Ovary (tissue), 3 donors: ENCODE data around the gene SPRR5.

Experiments used
- EP300 ChIP-seq: sonication (generic); formaldehyde crosslinking; IDR thresholded peaks from one replicate; pipeline ENCODE4 v1.6.1; 2017; ENCODE audit warnings: antibody characterized with exemption
- TF ChIP-seq, protein P1 (sequence below), 3 donors: fragments of 450-650 bp in 2 of 3; fragments of 200-600 bp in 1 of 3; IDR thresholded peaks; one replicate each; pipeline versions ENCODE4 v1.5.1 to v1.8.0; 2016 to 2022; ENCODE audit warnings: antibody characterized with exemption in 3 of 3, mild to moderate bottlenecking in 1 of 3
- donor health status: DM: no; HTN: no; CAD: no.

DNA sequence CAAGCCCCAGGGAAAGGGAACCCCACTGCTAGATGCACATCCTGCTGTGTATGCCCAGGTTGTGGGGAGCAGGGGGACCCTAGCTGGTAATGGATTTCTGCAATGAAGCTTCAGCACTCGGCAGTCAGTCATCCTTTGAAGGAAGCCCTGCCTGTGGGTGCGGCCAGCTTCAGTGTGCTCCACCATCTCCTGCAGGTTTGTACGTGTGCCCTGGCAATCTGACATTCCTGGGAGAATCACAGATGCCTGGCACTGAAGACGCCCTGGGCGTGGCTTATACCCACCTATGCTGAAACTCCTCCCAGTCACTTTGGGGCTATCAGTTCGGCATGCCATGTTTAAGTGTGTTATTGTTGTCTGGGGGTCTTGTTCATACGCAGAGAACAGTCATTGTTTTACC lies 6.8 kb downstream of the SPRR5 start:
- TF ChIP-seq, protein P1, sequence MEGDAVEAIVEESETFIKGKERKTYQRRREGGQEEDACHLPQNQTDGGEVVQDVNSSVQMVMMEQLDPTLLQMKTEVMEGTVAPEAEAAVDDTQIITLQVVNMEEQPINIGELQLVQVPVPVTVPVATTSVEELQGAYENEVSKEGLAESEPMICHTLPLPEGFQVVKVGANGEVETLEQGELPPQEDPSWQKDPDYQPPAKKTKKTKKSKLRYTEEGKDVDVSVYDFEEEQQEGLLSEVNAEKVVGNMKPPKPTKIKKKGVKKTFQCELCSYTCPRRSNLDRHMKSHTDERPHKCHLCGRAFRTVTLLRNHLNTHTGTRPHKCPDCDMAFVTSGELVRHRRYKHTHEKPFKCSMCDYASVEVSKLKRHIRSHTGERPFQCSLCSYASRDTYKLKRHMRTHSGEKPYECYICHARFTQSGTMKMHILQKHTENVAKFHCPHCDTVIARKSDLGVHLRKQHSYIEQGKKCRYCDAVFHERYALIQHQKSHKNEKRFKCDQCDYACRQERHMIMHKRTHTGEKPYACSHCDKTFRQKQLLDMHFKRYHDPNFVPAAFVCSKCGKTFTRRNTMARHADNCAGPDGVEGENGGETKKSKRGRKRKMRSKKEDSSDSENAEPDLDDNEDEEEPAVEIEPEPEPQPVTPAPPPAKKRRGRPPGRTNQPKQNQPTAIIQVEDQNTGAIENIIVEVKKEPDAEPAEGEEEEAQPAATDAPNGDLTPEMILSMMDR (IDR thresholded peaks at IDR 0.05), result no peak
- TF ChIP-seq EP300, result no peak
